OCI-M2 (cell line): ENCODE results near the gene PREP.
"Not testable (repeated sequence)": the region's sequence is repeated elsewhere in the genome, so short reads cannot be mapped to it uniquely, and the experiment has no call there.

Experiments used
- DNase-seq: peaks from one replicate; lab custom pipeline; 2025; ENCODE audit not compliant: unreplicated experiment; lab: John Stamatoyannopoulos, UW

The PREP gene

GRCh38 chr6:105402939-105403935 is at the start of gene PREP:
Gene PREP (minus strand): TSS chr6:105403082. CDS start chr6:105402891, 191 bp downstream.
- DNase-seq = no peak

- no peak for DNase-seq
Measured at GRCh38 chr6:105452376-105452775, 49.5 kb upstream of the PREP start.

- no peak for DNase-seq
Measured at GRCh38 chr6:105449756-105450390, 47.0 kb upstream of the PREP start.

- no peak for DNase-seq
Measured at GRCh38 chr6:105445481-105445880, 42.6 kb upstream of the PREP start.

GRCh38 chr6:105443941-105444340 is 41.1 kb upstream of the PREP start:
- DNase-seq = no peak

GRCh38 chr6:105442369-105442768 is 39.5 kb upstream of the PREP start:
- DNase-seq = no peak

- no peak for DNase-seq
Measured at GRCh38 chr6:105437236-105437635, 34.4 kb upstream of the PREP start.

GRCh38 chr6:105433723-105434122 is 30.8 kb upstream of the PREP start:
- DNase-seq = no peak

GRCh38 chr6:105432797-105433196 is 29.9 kb upstream of the PREP start:
- no peak for DNase-seq

GRCh38 chr6:105431226-105431625 is 28.3 kb upstream of the PREP start:
- no peak for DNase-seq

- no peak for DNase-seq
Measured at GRCh38 chr6:105430685-105431084, 27.8 kb upstream of the PREP start.

- DNase-seq = no peak
Measured at GRCh38 chr6:105429676-105430075, 26.8 kb upstream of the PREP start.

- no peak for DNase-seq
Measured at GRCh38 chr6:105428342-105428957, 25.6 kb upstream of the PREP start.

- no peak for DNase-seq
Measured at GRCh38 chr6:105424175-105424783, 21.4 kb upstream of the PREP start.

- not testable (repeated sequence) for DNase-seq
Measured at GRCh38 chr6:105416971-105417370, 14.1 kb upstream of the PREP start.

GRCh38 chr6:105409734-105410133 is 6.9 kb upstream of the PREP start:
- no peak for DNase-seq

- no peak for DNase-seq
Measured at GRCh38 chr6:105402090-105402938, 568 bp downstream of the PREP start.

GRCh38 chr6:105401247-105402089 is 1.4 kb downstream of the PREP start:
- no peak for DNase-seq

GRCh38 chr6:105400501-105400900 is 2.4 kb downstream of the PREP start:
- no peak for DNase-seq
